HG03108 (cell line): Measurements from ENCODE around the gene FHOD3.

Experiments used
- ATAC-seq: cut with Tn5 transposase; IDR thresholded peaks from one replicate; pipeline ENCODE4 v1.9.1; 2021; ENCODE audit warnings: moderate library complexity; ENCODE audit not compliant: unreplicated experiment

The FHOD3 gene

GRCh38 chr18:36505665-36506064, 208.2 kb downstream of the FHOD3 start:
- no peak for ATAC-seq

GRCh38 chr18:36509646-36510197, 212.2 kb downstream of the FHOD3 start:
- no peak for ATAC-seq

DNA sequence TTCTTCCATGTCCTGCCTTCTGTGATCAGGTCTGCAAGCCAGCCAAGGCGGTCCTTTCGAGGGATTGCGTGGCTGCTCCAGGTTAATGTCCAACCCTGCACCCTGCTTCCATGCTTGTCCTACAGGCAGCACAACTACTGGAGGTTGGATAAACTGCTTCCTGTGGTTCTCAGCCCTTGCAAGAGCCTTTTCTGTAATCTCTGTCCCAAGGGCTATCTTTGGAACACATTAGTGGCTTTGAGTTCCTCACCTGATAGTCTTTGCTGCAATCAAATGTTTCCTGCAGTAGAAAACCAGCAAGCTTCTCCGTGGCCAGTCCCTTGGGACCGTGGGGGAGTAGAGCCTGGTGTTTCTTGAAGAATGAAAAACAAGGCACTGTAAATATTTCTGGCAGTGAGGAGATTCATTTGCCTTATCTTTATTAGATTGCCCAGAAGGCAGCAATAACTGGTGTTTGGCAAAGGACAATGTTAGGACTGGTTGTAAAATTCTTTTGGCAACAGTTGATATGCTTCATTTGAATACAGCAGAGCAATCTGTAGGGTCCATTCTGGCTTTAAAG, 214.4 kb downstream of the FHOD3 start:
- ATAC-seq, result no peak

GRCh38 chr18:36513556-36513955, 216.0 kb downstream of the FHOD3 start:
- ATAC-seq, result no peak

GRCh38 chr18:36514778-36515177, 217.3 kb downstream of the FHOD3 start:
- no peak for ATAC-seq

DNA sequence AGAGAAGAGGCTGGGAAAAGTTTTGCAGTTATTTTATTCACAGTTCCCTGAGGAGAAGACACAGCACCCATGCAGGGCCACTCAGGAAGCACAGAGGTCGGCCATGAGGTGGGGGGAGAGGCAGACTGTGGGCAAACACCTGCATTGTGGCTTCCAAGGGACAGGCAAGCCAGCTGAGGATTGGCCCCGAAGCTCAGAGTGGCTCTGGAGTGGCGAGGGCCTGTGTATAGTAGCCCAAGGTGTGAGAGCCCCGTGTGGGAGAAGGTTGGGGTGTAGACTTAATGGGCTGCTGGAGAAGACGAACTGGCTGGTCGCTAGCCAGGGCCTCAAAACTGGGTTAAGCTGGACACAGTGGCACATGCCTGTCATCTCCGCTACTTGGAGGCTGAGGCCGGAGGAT, 218.7 kb downstream of the FHOD3 start:
- no peak for ATAC-seq

GRCh38 chr18:36516726-36517125, 219.2 kb downstream of the FHOD3 start:
- ATAC-seq, result no peak

DNA sequence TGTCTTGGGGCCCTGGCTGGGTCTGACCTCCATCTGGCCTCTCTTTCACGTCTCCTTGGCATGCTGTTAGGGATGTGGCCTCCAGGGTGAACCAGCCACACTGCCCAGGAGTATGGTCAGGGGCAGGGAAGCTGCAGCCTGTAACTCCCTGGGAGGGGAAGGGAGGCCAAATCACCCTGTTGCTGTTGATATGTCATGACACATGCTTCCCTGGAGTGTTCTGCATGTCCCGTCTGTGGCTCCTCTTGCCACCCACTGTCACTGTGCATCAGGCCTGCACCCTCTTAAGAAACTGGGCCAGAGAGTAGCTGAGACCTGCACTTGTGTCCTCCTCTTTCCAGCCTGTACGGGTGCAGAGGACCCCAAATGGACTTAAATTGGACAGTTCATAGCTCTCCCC, 221.3 kb downstream of the FHOD3 start:
- ATAC-seq, result no peak

GRCh38 chr18:36519358-36519757, 221.8 kb downstream of the FHOD3 start:
- no peak for ATAC-seq

DNA sequence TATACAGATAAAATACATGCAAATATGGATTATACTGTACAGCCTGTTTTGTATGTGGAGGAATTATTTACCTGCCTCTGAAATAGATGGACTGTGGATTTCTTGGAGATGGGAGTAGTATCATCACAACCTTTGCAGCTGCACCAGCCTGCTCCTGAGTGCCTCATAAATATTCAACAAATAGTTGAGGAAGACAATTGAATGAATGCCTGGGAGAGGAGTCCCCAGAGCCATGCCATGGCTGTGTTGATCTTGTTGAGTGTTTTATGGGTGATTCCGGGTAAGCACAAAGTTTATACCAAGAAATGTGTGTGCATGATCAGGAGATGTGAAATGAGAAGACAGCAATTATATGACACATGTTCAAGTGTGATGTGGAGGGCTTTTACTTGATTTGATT, 225.0 kb downstream of the FHOD3 start:
- ATAC-seq, result no peak

- ATAC-seq, result no peak
Observed at GRCh38 chr18:36525913-36526312, 228.4 kb downstream of the FHOD3 start.

GRCh38 chr18:36526611-36527010, 229.1 kb downstream of the FHOD3 start:
- no peak for ATAC-seq

DNA sequence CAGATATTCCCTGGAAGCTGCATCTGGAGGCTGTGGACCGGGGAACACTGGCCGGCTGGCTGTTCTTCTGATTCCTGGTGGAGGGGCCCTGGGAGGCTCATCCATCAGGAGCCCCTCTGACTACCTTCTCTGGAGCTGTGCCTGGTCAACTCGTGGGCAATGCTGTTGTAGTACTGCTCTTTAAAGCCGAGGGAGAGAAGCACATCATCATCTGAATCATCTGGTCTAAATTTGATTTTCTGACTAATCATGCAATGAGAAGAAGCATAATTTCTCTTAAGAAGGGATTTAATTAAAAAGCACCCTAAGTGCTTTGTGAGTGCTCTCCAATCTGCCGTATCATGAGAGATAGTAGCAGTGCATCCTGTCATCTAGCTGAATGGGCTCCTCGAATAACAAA, 229.5 kb downstream of the FHOD3 start:
- no peak for ATAC-seq

DNA sequence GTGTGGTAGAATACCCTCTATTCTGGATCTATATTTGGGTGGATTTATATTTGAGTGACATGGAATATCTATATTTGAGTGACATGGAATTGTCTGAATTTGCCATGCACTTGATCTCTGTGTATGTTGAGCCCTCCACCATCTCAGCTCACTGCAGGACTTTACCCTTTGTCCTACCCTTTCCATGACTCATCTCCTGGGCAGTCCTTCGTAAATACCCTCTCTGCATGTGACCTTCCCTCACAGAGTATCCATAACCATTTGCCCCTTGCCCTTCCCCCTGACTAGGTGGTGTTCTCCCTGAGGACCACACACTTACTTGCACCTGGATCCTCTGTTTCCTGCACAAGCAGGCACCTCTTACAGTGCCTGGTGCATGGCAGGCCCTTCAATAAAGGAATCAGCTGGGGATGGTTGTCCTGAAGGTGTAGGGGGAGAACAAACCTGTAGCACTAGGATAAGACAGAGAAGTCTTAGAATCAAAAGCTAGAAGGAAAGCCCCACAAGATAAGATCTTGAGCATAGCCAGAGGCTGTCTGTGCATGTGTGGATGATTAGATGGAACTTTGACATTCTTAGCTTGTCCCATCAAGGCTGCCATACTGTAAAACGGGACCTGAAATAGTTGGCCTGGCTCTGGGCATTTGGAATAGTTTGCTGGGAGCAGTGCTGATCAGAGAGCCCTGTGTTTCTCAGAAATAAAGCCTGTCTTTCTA, 230.4 kb downstream of the FHOD3 start:
- ATAC-seq, result no peak

- ATAC-seq, result no peak
Observed at GRCh38 chr18:36529747-36530146, 232.2 kb downstream of the FHOD3 start.

GRCh38 chr18:36530676-36531405, 233.3 kb downstream of the FHOD3 start:
- no peak for ATAC-seq

DNA sequence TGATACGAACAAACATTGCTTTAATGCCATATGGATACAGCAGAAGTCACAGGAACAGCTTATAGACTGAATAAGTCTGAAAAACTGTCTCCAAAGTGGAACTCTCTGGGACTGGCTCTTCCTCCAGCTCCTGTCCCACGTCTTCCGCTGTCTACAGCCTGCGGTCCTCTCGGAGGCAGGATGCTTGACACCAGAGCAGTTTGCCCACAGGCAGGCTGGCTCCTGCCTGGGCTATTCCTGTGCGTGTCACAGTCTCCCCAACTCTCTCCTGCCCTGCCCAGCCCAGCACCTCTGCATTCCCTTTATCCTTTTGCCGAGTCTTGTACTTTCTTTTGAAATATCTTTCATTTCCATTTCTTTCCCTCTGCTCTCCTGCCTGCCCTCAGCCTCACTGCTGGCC, 234.1 kb downstream of the FHOD3 start:
- no peak for ATAC-seq

- no peak for ATAC-seq
Observed at GRCh38 chr18:36532394-36532793, 234.9 kb downstream of the FHOD3 start.

DNA sequence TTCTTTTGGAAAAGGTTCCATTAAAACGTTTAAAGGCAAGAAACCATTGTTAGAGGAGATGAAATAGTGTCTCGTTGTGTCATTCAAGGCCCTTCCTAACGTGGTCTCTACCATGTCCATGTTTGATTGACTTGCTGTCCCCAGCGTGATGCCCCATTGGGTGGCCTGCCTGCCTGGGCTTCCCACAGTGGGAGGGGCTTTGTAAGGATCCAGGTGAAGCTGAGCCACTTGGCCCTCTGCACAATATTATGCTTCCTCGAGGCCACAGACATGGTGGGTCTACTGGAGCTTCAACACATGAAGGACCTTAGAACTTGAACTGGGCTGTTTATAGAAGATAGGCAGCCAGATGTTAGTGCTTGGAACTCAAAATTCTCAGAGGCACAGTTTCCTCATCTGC, 235.3 kb downstream of the FHOD3 start:
- ATAC-seq, result no peak

GRCh38 chr18:36533446-36534153, 236.1 kb downstream of the FHOD3 start:
- no peak for ATAC-seq

- ATAC-seq, result no peak
Observed at GRCh38 chr18:36534154-36534688, 236.7 kb downstream of the FHOD3 start.
